ENCODE measurements around the gene SLC38A3. TPM values are rescaled to one million over a fixed set of nuclear protein-coding genes. Genes with fewer than 3 reads are reported as not detected.

SLC38A3 gene
- total RNA-seq, 2 donors from 2014 or later, result 2.4 to 7.9 TPM

- no peak for DNase-seq (ENCODE audit: low spot score)
- H3K27ac ChIP-seq, result no peak overlapping the region
- H3K9me3 ChIP-seq, result no peaks in the 10 kb centered on the region
- no peak overlapping the region for H3K4me3 ChIP-seq
- H3K4me1 ChIP-seq, result peaks cover 0 to 34% of the 10 kb centered on the region in 2 donors
- no peak for TF ChIP-seq CTCF (IDR thresholded peaks at IDR 0.05)
- no peaks in the 10 kb centered on the region for H3K36me3 ChIP-seq
- no peaks in the 10 kb centered on the region for H3K27me3 ChIP-seq
Measured at GRCh38 chr3:50174517-50174895, 30.6 kb upstream of the SLC38A3 start.

- DNase-seq (ENCODE audit: low spot score), result no peak
- no peak overlapping the region for H3K27ac ChIP-seq
- no peak for TF ChIP-seq CTCF (IDR thresholded peaks at IDR 0.05)
- H3K4me1 ChIP-seq, result peaks cover 0 to 29% of the 10 kb centered on the region in 2 donors
- no peaks in the 10 kb centered on the region for H3K36me3 ChIP-seq
- no peak overlapping the region for H3K4me3 ChIP-seq
- H3K9me3 ChIP-seq, result no peaks in the 10 kb centered on the region
- H3K27me3 ChIP-seq, result no peaks in the 10 kb centered on the region
Measured at GRCh38 chr3:50174947-50175524, 30.0 kb upstream of the SLC38A3 start.

- Histone ChIP-seq H3K27me3 (no peaks in the 10 kb centered on the region), H3K27ac (no peak overlapping the region), H3K36me3 (no peaks in the 10 kb centered on the region), H3K9me3 (no peaks in the 10 kb centered on the region), H3K4me1 (peaks cover 0 to 7% of the 10 kb centered on the region in 2 donors), H3K4me3 (no peak overlapping the region)
- no peak for TF ChIP-seq CTCF (IDR thresholded peaks at IDR 0.05)
- DNase-seq (ENCODE audit: low spot score), result no peak
Measured at GRCh38 chr3:50177346-50177745, 27.7 kb upstream of the SLC38A3 start.

GRCh38 chr3:50179710-50180109, 25.4 kb upstream of the SLC38A3 start:
- Histone ChIP-seq H3K36me3 (no peaks in the 10 kb centered on the region), H3K9me3 (no peaks in the 10 kb centered on the region), H3K4me3 (no peak overlapping the region), H3K27ac (no peak overlapping the region), H3K4me1 (no peaks in the 10 kb centered on the region), H3K27me3 (no peaks in the 10 kb centered on the region)
- TF ChIP-seq CTCF (IDR thresholded peaks at IDR 0.05), result no peak
- no peak for DNase-seq (ENCODE audit: low spot score)

GRCh38 chr3:50181985-50182384, 23.1 kb upstream of the SLC38A3 start:
- Histone ChIP-seq H3K36me3 (no peaks in the 10 kb centered on the region), H3K4me1 (no peaks in the 10 kb centered on the region), H3K4me3 (no peak overlapping the region), H3K27me3 (no peaks in the 10 kb centered on the region), H3K27ac (no peak overlapping the region), H3K9me3 (no peaks in the 10 kb centered on the region)
- DNase-seq (ENCODE audit: low spot score), result no peak
- no peak for TF ChIP-seq CTCF (IDR thresholded peaks at IDR 0.05)

- no peak for DNase-seq (ENCODE audit: low spot score)
- Histone ChIP-seq H3K9me3 (no peaks in the 10 kb centered on the region), H3K4me3 (no peak overlapping the region), H3K36me3 (no peaks in the 10 kb centered on the region), H3K27me3 (no peaks in the 10 kb centered on the region), H3K4me1 (no peaks in the 10 kb centered on the region), H3K27ac (no peak overlapping the region)
- no peak for TF ChIP-seq CTCF (IDR thresholded peaks at IDR 0.05)
Measured at GRCh38 chr3:50182533-50183099, 22.5 kb upstream of the SLC38A3 start.
